ENCODE results near the gene CCDC171. TPM values are rescaled to one million over a fixed set of nuclear protein-coding genes. Genes with fewer than 3 reads are reported as not detected.

Gene CCDC171
- total and polyA plus RNA-seq, 2 of the 13 experiments (the other 11 are each of a cell fraction or from before 2014, with no cell fraction given) = 0.95 to 2.5 TPM

GRCh38 chr9:15711931-15712330, 159.1 kb downstream of the CCDC171 start:
- WGBS (ENCODE audit: low lambda C conversion rate) = 21% methylated on average over 2 of the region's 2 CpGs
- Histone ChIP-seq H2AFZ (ENCODE audit: low read length) (no peak overlapping the region), H3K4me3 (replicated peaks in 1 of 3; ENCODE audit: insufficient read depth in 1 of 3, low read depth in 2 of 3, low read length in 3 of 3) (no peak overlapping the region), H3K27ac (ENCODE audit: extremely low read length, insufficient read depth, low read length) (no peak overlapping the region), H3K27me3 (ENCODE audit: control insufficient read depth in 1 of 2, insufficient read depth in 2 of 2, low read length in 2 of 2) (no peaks in the 10 kb centered on the region), H3K4me2 (ENCODE audit: low read depth, low read length) (no peak overlapping the region), H3K4me1 (ENCODE audit: insufficient read depth, low read length) (no peaks in the 10 kb centered on the region), H3K79me2 (ENCODE audit: insufficient read depth, low read length) (no peaks in the 10 kb centered on the region), H3K9ac (ENCODE audit: insufficient read depth, low read depth, low read length) (no peak overlapping the region), H4K20me1 (ENCODE audit: insufficient read depth, low read length) (no peaks in the 10 kb centered on the region), H3K9me3 (ENCODE audit: low read length) (no peaks in the 10 kb centered on the region), H3K36me3 (replicated peaks in 1 of 2; ENCODE audit: control insufficient read depth in 1 of 2, insufficient read depth in 2 of 2, low read length in 2 of 2) (no peaks in the 10 kb centered on the region)
- POLR2A ChIA-PET = no interaction called here
- FAIRE-seq (no peak), DNase-seq (ENCODE audit: low spot score) (no peak), ATAC-seq (no peak)
- in situ Hi-C loops (cut with HindIII; ENCODE audit: extremely low pct_ligation_motif_present, low pct_unique_long_range_greater_than_20kb) = no loop called here
- intact Hi-C loops (cut with micrococcal nuclease; ENCODE audit: unreplicated experiment) = no loop called here
- no TSS peak for BruUV-seq (replicated peaks)
- CTCF ChIA-PET (ENCODE audit: low intra/inter-chr PET ratio, low total read pairs) = no interaction called here
- no peak for TF ChIP-seq KLF6 (CRISPR knock-in tag; IDR thresholded peaks at IDR 0.05)
- TF ChIP-seq ZNF280D (CRISPR knock-in tag; IDR thresholded peaks at IDR 0.05) = no peak
- TF ChIP-seq PAX8 (CRISPR knock-in tag; IDR thresholded peaks at IDR 0.05; ENCODE audit: borderline replicate concordance) = no peak
- TF ChIP-seq, protein P1, sequence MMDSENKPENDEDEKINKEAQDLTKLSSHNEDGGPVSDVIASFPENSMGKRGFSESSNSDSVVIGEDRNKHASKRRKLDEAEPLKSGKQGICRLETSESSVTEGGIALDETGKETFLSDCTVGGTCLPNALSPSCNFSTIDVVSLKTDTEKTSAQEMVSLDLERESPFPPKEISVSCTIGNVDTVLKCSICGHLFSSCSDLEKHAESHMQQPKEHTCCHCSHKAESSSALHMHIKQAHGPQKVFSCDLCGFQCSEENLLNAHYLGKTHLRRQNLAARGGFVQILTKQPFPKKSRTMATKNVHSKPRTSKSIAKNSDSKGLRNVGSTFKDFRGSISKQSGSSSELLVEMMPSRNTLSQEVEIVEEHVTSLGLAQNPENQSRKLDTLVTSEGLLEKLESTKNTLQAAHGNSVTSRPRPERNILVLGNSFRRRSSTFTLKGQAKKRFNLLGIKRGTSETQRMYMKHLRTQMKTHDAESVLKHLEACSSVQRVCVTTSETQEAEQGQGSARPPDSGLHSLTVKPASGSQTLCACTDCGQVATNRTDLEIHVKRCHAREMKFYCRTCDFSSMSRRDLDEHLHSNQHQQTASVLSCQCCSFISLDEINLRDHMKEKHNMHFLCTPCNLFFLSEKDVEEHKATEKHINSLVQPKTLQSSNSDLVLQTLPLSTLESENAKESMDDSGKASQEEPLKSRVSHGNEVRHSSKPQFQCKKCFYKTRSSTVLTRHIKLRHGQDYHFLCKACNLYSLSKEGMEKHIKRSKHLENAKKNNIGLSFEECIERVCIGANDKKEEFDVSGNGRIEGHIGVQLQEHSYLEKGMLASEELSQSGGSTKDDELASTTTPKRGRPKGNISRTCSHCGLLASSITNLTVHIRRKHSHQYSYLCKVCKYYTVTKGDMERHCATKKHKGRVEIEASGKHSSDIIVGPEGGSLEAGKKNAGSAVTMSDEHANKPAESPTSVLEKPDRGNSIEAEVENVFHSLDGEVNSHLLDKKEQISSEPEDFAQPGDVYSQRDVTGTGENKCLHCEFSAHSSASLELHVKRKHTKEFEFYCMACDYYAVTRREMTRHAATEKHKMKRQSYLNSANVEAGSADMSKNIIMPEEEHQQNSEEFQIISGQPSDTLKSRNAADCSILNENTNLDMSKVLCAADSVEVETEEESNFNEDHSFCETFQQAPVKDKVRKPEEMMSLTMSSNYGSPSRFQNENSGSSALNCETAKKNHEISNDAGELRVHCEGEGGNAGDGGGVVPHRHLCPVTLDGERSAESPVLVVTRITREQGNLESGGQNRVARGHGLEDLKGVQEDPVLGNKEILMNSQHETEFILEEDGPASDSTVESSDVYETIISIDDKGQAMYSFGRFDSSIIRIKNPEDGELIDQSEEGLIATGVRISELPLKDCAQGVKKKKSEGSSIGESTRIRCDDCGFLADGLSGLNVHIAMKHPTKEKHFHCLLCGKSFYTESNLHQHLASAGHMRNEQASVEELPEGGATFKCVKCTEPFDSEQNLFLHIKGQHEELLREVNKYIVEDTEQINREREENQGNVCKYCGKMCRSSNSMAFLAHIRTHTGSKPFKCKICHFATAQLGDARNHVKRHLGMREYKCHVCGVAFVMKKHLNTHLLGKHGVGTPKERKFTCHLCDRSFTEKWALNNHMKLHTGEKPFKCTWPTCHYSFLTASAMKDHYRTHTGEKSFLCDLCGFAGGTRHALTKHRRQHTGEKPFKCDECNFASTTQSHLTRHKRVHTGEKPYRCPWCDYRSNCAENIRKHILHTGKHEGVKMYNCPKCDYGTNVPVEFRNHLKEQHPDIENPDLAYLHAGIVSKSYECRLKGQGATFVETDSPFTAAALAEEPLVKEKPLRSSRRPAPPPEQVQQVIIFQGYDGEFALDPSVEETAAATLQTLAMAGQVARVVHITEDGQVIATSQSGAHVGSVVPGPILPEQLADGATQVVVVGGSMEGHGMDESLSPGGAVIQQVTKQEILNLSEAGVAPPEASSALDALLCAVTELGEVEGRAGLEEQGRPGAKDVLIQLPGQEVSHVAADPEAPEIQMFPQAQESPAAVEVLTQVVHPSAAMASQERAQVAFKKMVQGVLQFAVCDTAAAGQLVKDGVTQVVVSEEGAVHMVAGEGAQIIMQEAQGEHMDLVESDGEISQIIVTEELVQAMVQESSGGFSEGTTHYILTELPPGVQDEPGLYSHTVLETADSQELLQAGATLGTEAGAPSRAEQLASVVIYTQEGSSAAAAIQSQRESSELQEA (CRISPR knock-in tag; IDR thresholded peaks at IDR 0.05; ENCODE audit: not compliant biosample characterization) = no peak
- TF ChIP-seq ZNF512B (CRISPR knock-in tag; IDR thresholded peaks at IDR 0.05; ENCODE audit: borderline replicate concordance) = no peak
- no peak for TF ChIP-seq GATA4 (IDR thresholded peaks at IDR 0.05; ENCODE audit: borderline replicate concordance, low read depth)
- TF ChIP-seq ZNF691 (CRISPR knock-in tag; IDR thresholded peaks at IDR 0.05; ENCODE audit: borderline replicate concordance, low read depth) = no peak
- no peak for TF ChIP-seq RNF2 (conservative IDR thresholded peaks at IDR 0.05; ENCODE audit: low read depth)

Data from HepG2 (cell line).